Endothelial cell of umbilical vein (primary cell): ENCODE data around the gene LDHB. TPM values are rescaled to one million over a fixed set of nuclear protein-coding genes. Genes with fewer than 3 reads are reported as not detected.

Experiments
- BruUV-seq: library from RNA; stranded (reverse); fragments of 400-500 nt; replicated peaks from 2 replicates; lab custom pipeline; 2021; lab: Mats Ljungman, UMichigan
- CTCF ChIA-PET: fragments of 300-600, 350-600 bp; sonication (Branson Sonifier 250); formaldehyde crosslinking; loops from one replicate; lab custom pipeline; 2021; ENCODE audit warnings: antibody characterized with exemption, inconsistent platforms; lab: Charles Lee
- POLR2A ChIA-PET: fragments of 300-600, 350-600 bp; sonication (Branson Sonifier 250); formaldehyde crosslinking; loops from one replicate; lab custom pipeline; 2021; ENCODE audit warnings: antibody characterized with exemption, inconsistent platforms; lab: Charles Lee
- DNase-seq: peaks from one replicate; pipeline ENCODE4 v3.0.0-alpha.2; 2011; ENCODE audit warnings: low read depth, low spot score
- FAIRE-seq: peaks from 2 replicates; lab custom pipeline; 2011; peaks lifted over from hg19 to GRCh38; lab: Jason Lieb, UNC
- H2AFZ ChIP-seq: 2 replicates; pipeline ENCODE4 v1.6.0; 2012; ENCODE audit warnings: low read depth, low read length, control low read depth, inconsistent platforms
- H3K27ac ChIP-seq: 2 replicates; pipeline ENCODE4 v1.5.1; 2011; ENCODE audit warnings: low read depth, mild to moderate bottlenecking, control low read depth, low read length, moderate library complexity; ENCODE audit not compliant: insufficient read depth
- H3K27me3 ChIP-seq, 2 experiments: 2 replicates each; pipeline versions ENCODE4 v1.6.0 to v1.6.1; 2011; ENCODE audit warnings: low read length in 2 of 2, mixed read lengths in 1 of 2; ENCODE audit not compliant: control insufficient read depth in 2 of 2, insufficient read depth in 2 of 2
- H3K36me3 ChIP-seq, 2 experiments: 2 replicates in 1 of 2; 3 replicates in 1 of 2; pipeline ENCODE4 v1.5.1; 2011; ENCODE audit warnings: low read length in 2 of 2, mild to moderate bottlenecking in 1 of 2, moderate library complexity in 1 of 2; ENCODE audit not compliant: control insufficient read depth in 2 of 2, insufficient read depth in 2 of 2; ENCODE audit errors: extremely low read depth in 1 of 2
- H3K4me1 ChIP-seq: 3 replicates; pipeline ENCODE4 v1.5.1; 2011; ENCODE audit warnings: mild to moderate bottlenecking, low read length; ENCODE audit not compliant: control insufficient read depth, insufficient read depth; ENCODE audit errors: extremely low read depth
- H3K4me2 ChIP-seq: 2 replicates; pipeline ENCODE4 v1.6.1; 2011; ENCODE audit warnings: low read length, control low read depth, mixed read lengths; ENCODE audit not compliant: insufficient read depth
- H3K4me3 ChIP-seq, 3 experiments: fragments of 200-600 bp in 1 of 3; sonication (generic), shearing (Covaris generic) in 1 of 3; replicated peaks in 1 of 3; 2 replicates each; pipeline ENCODE4 v1.5.1; 2011 to 2016; ENCODE audit warnings: control low read depth in 3 of 3, low read length in 3 of 3, mild to moderate bottlenecking in 2 of 3, inconsistent platforms in 1 of 3, low read depth in 1 of 3, moderate library complexity in 1 of 3; ENCODE audit not compliant: insufficient read depth in 1 of 3
- H3K79me2 ChIP-seq: 2 replicates; pipeline ENCODE4 v1.6.0; 2012; ENCODE audit warnings: low read length, inconsistent platforms; ENCODE audit not compliant: control insufficient read depth, insufficient read depth
- H3K9ac ChIP-seq: replicated peaks from 2 replicates; pipeline ENCODE3; 2011; ENCODE audit warnings: low read length, control low read depth; ENCODE audit not compliant: insufficient read depth; ENCODE audit errors: extremely low read depth
- H3K9me1 ChIP-seq: replicated peaks from 3 replicates; pipeline ENCODE4 v1.6.0; 2011; ENCODE audit warnings: mild to moderate bottlenecking, low read length; ENCODE audit not compliant: control insufficient read depth, insufficient read depth; ENCODE audit errors: extremely low read depth
- H3K9me3 ChIP-seq: replicated peaks from 2 replicates; pipeline ENCODE4 v1.5.1; 2012; ENCODE audit warnings: low read length, inconsistent platforms; ENCODE audit not compliant: control insufficient read depth, insufficient read depth
- H4K20me1 ChIP-seq: replicated peaks from 2 replicates; pipeline ENCODE3; 2011; ENCODE audit warnings: mild to moderate bottlenecking, low read length; ENCODE audit not compliant: control insufficient read depth, insufficient read depth; ENCODE audit errors: extremely low read depth
- CTCF ChIP-seq, 2 donors: IDR thresholded peaks; 1 replicate in 1 of 2; 2 replicates in 1 of 2; pipeline ENCODE4 v1.5.1; 2011; ENCODE audit warnings: low read length in 2 of 2, mild to moderate bottlenecking in 2 of 2, moderate library complexity in 2 of 2, control low read depth in 1 of 2, inconsistent platforms in 1 of 2, low read depth in 1 of 2; ENCODE audit not compliant: insufficient read depth in 1 of 2; ENCODE audit errors: extremely low read depth in 1 of 2
- EZH2 ChIP-seq: IDR thresholded peaks from 2 replicates; pipeline ENCODE4 v1.6.1; 2012; ENCODE audit warnings: borderline replicate concordance, low read depth, mild to moderate bottlenecking, moderate library complexity, low read length, inconsistent platforms; ENCODE audit not compliant: severe bottlenecking
- FOS ChIP-seq: IDR thresholded peaks from 2 replicates; pipeline ENCODE4 v1.6.1; 2011; ENCODE audit warnings: mild to moderate bottlenecking, low read length, moderate library complexity, borderline replicate concordance; ENCODE audit not compliant: insufficient read depth
- GATA2 ChIP-seq: IDR thresholded peaks from 2 replicates; pipeline ENCODE4 v1.7.0; 2011; ENCODE audit warnings: low read depth, mild to moderate bottlenecking, moderate library complexity, mixed read lengths, low read length; ENCODE audit not compliant: insufficient read length, insufficient read depth
- JUN ChIP-seq: IDR thresholded peaks from 2 replicates; pipeline ENCODE4 v1.6.1; 2011; ENCODE audit warnings: borderline replicate concordance, low read depth; ENCODE audit not compliant: insufficient read length, insufficient read depth
- MAX ChIP-seq: IDR thresholded peaks from 2 replicates; pipeline ENCODE4 v1.6.1; 2011; ENCODE audit not compliant: insufficient read depth, insufficient read length
- MYC ChIP-seq: IDR thresholded peaks from one replicate; pipeline ENCODE4 v1.6.1; 2011; ENCODE audit warnings: mild to moderate bottlenecking, low read depth, low read length
- POLR2A ChIP-seq: IDR thresholded peaks from 2 replicates; pipeline ENCODE4 v1.6.1; 2012; ENCODE audit warnings: low read depth, mild to moderate bottlenecking, control low read depth, low read length
- POLR2AphosphoS5 ChIP-seq: IDR thresholded peaks from 2 replicates; pipeline ENCODE4 v1.6.1; 2012; ENCODE audit warnings: low read depth, mild to moderate bottlenecking, control low read depth, low read length, moderate library complexity; ENCODE audit not compliant: insufficient read depth
- dilution Hi-C: fragments of 300-500 bp; cut with MboI; formaldehyde crosslinking; loops from one replicate; pipeline ENCODE4 v1.15.0; 2019; ENCODE audit warnings: low sequenced_read_pairs; ENCODE audit not compliant: extremely low pct_ligation_motif_present
- intact Hi-C: fragments of 100-400 bp; cut with micrococcal nuclease; formaldehyde crosslinking; loops from one replicate; pipeline ENCODE4 v1.10.0; 2022
- polyA plus RNA-seq, 4 experiments: library from polyadenylated mRNA; depleted of rRNA in 3 of 4; stranded (reverse) in 3 of 4; unstranded in 1 of 4; fragments of >200 nt; gene quantifications; 2 replicates each; pipeline versions ENCODE4 v1.2.1 to v1.2.3, GENCODE V29; 2011 to 2012; ENCODE audit warnings: missing spikeins in 1 of 4
- total RNA-seq: library from RNA; stranded (reverse); gene quantifications from 2 replicates; pipeline ENCODE4 v1.2.3, GENCODE V29; 2021

Gene LDHB
- total and polyA plus RNA-seq, 2 donors (not counting 3 experiments of a cell fraction or from before 2014, with no cell fraction given): 437 to 670 TPM

- CTCF ChIA-PET: interaction anchor here (1.2 to 1.3 kb wide), 2 partner anchors 12 to 81 kb away, joined by 3 read pairs; no protein-coding TSS in a partner anchor
- no peaks in the 10 kb centered on the region for H3K79me2 ChIP-seq
- FAIRE-seq: no peak
- no TSS peak for BruUV-seq
- H4K20me1 ChIP-seq: no peaks in the 10 kb centered on the region
- intact Hi-C loops: no loop called here
- H2AFZ ChIP-seq: no peak overlapping the region
- no peak overlapping the region for H3K9ac ChIP-seq
- no peak for DNase-seq
- peaks cover 2 to 3% of the 10 kb centered on the region in 2 experiments for H3K27me3 ChIP-seq
- H3K4me3 ChIP-seq: no peak overlapping the region
- TF ChIP-seq MYC: no peak
- TF ChIP-seq JUN: no peak
- TF ChIP-seq CTCF (IDR thresholded peaks at IDR 0.05; ENCODE audit: extremely low read depth in 1 of 2, insufficient read depth in 1 of 2, low read depth in 1 of 2, low read length in 2 of 2): no peak
- no peak for TF ChIP-seq POLR2AphosphoS5
- no peak for TF ChIP-seq MAX
- TF ChIP-seq FOS: no peak
- TF ChIP-seq POLR2A: no peak
- TF ChIP-seq GATA2: no peak
- no peak for TF ChIP-seq EZH2
- POLR2A ChIA-PET: no interaction called here
- H3K9me3 ChIP-seq: no peaks in the 10 kb centered on the region
- H3K4me1 ChIP-seq: no peaks in the 10 kb centered on the region
- no peak overlapping the region for H3K4me2 ChIP-seq
- dilution Hi-C loops: no loop called here
- no peak overlapping the region for H3K27ac ChIP-seq
- no peaks in the 10 kb centered on the region for H3K36me3 ChIP-seq
- no peaks in the 10 kb centered on the region for H3K9me1 ChIP-seq
Measured at GRCh38 chr12:21600196-21600595, 57.4 kb downstream of the LDHB start.
